ENCODE data around the gene RSPH1. TPM values are rescaled to one million over a fixed set of nuclear protein-coding genes. Genes with fewer than 3 reads are reported as not detected.

Gene RSPH1
- total RNA-seq, 2 experiments from 2014 or later: not detected

DNA sequence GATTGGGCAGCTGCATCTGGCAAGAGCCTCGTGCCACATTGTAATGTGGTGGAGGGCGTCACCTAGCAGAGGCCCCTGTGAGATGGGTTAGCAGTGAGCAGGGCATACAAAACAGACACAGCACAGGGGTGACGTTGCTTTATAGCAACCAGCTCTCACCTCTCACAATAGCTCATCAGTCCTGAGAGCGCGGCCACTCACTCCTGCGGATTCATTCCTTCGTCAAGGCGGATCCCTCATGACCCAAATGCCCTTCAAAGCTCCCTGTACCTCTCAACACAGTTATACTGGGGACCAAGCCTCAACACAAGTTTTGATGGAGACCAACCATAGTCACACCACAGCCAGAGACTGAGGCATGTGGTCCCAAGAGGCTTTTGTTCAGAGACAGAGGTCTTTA is 40.6 kb upstream of the RSPH1 start:
- TF ChIP-seq, protein P1, sequence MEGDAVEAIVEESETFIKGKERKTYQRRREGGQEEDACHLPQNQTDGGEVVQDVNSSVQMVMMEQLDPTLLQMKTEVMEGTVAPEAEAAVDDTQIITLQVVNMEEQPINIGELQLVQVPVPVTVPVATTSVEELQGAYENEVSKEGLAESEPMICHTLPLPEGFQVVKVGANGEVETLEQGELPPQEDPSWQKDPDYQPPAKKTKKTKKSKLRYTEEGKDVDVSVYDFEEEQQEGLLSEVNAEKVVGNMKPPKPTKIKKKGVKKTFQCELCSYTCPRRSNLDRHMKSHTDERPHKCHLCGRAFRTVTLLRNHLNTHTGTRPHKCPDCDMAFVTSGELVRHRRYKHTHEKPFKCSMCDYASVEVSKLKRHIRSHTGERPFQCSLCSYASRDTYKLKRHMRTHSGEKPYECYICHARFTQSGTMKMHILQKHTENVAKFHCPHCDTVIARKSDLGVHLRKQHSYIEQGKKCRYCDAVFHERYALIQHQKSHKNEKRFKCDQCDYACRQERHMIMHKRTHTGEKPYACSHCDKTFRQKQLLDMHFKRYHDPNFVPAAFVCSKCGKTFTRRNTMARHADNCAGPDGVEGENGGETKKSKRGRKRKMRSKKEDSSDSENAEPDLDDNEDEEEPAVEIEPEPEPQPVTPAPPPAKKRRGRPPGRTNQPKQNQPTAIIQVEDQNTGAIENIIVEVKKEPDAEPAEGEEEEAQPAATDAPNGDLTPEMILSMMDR (IDR thresholded peaks at IDR 0.05): no peak
- intact Hi-C loops (cut with micrococcal nuclease): no loop called here
- POLR2A ChIA-PET: interaction anchor here (1.0 to 1.4 kb wide), 3 partner anchors 8 to 25 kb away, joined by 3 to 4 read pairs (median 3); no protein-coding TSS in a partner anchor
- no peak for ATAC-seq
- peaks cover 2% of the 10 kb centered on the region for H3K36me3 Mint-ChIP-seq (ENCODE audit: low read depth)
- CTCF ChIA-PET: interaction anchor here (0.8 to 3.5 kb wide), 10 partner anchors 9 to 198 kb away, joined by 3 to 22 read pairs (median 5); partner anchors contain the start of gene RSPH1
- no peak for DNase-seq
- no peaks in the 10 kb centered on the region for H3K27me3 Mint-ChIP-seq
- H3K4me1 Mint-ChIP-seq (ENCODE audit: low read depth): peaks cover 12% of the 10 kb centered on the region
- no peak overlapping the region for H3K4me3 Mint-ChIP-seq
- H3K9me3 Mint-ChIP-seq: no peaks in the 10 kb centered on the region
- H3K27ac Mint-ChIP-seq: no peak overlapping the region

DNA sequence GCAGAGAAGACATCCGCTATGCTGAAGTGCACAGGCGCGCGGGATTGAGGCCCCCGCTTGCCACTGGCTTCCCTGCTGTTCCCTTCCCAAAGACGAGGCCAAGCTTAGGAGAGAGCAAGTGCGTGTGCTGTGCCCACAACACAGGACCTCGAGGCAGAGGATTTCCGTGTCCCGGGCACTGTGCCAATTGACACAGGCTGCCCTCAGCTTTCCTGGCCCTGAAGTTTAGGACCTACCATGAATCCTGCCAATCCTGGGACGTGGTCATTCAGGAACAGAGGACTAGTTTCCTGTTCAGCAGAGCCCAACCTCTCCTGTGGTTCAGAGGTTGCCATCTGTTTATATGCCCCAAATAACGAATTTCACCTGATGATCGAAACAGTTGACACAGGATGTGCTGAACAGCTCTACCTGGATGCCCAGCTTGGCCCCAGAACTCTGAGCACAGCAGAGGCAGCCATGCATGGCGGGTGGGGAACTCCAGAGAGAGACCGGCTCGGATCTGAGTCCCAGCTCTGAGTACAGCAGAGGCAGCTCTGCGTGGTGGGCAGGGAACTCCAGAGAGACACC is 39.7 kb upstream of the RSPH1 start:
- H3K4me1 Mint-ChIP-seq (ENCODE audit: low read depth): peaks cover 12% of the 10 kb centered on the region
- no peak for ATAC-seq
- CTCF ChIA-PET: interaction anchor here (1.1 to 1.8 kb wide), 5 partner anchors 69 to 225 kb away, joined by 3 to 7 read pairs (median 4); no protein-coding TSS in a partner anchor
- H3K4me3 Mint-ChIP-seq: no peak overlapping the region
- intact Hi-C loops (cut with micrococcal nuclease): no loop called here
- no peaks in the 10 kb centered on the region for H3K27me3 Mint-ChIP-seq
- POLR2A ChIA-PET: interaction anchor here (1.0 to 1.4 kb wide), 2 partner anchors 8 to 24 kb away, joined by 3 to 4 read pairs; no protein-coding TSS in a partner anchor
- TF ChIP-seq, protein P1 (IDR thresholded peaks at IDR 0.05): no peak
- no peaks in the 10 kb centered on the region for H3K9me3 Mint-ChIP-seq
- no peaks in the 10 kb centered on the region for H3K36me3 Mint-ChIP-seq (ENCODE audit: low read depth)
- H3K27ac Mint-ChIP-seq: no peak overlapping the region
- DNase-seq: no peak

DNA sequence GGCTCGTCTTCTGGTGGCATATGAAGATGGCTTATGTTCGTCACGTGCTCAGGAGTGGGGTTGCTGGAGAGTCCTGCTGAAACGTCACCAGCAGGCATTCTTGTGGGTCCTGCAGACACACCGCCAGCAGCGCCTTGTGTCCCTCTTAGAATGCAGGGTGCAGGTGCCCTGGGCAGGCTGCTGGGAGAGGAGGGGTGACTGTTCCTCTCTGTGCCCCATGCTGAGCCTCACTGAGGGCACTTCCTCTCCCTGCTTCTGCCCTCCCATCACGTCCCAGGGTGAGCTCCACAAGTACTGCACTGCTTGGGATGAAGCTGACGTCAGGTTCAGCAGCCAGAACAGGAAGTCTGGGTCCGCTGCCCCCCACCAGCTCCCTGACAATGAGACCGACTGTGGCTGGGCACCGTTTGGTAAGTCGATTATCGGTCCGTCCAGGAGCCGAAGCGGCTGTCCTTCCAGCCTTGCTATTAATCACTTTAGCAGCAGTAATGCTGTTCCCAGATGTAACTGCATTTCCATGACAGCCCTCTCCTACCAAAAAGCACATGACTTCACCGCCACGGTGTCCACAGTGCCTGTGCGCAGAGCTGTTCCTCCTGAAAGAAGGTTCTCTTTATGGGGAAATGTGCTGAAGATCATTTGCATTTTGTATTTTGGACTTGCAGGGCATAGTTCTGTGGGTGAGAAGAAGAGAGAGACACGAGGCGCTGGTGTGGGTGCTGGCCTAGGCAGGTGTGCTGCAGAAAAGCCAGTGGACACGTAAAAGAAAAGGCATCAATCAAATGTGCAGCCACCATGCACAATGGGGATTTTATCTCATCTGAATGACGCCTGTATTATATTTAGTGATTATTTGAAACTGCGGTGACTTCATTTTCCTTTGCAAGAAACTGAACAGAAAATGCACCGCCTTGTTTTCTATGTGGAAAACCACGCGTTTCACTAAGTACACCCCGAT is 38.7 kb upstream of the RSPH1 start:
- H3K27ac Mint-ChIP-seq: peak overlapping the region; percentile 40
- no peak for DNase-seq
- no peaks in the 10 kb centered on the region for H3K27me3 Mint-ChIP-seq
- peaks cover 18% of the 10 kb centered on the region for H3K4me1 Mint-ChIP-seq (ENCODE audit: low read depth)
- H3K9me3 Mint-ChIP-seq: no peaks in the 10 kb centered on the region
- H3K36me3 Mint-ChIP-seq (ENCODE audit: low read depth): no peaks in the 10 kb centered on the region
- POLR2A ChIA-PET: interaction anchor here (0.5 to 1.0 kb wide), 2 partner anchors 24 to 77 kb away, joined by 3 read pairs; no protein-coding TSS in a partner anchor
- TF ChIP-seq, protein P1 (IDR thresholded peaks at IDR 0.05): no peak
- peak overlapping the region; percentile 11 for H3K4me3 Mint-ChIP-seq
- intact Hi-C loops (cut with micrococcal nuclease): no loop called here
- CTCF ChIA-PET: interaction anchor here (1.3 to 1.8 kb wide), 2 partner anchors 68 to 224 kb away, joined by 3 to 7 read pairs; no protein-coding TSS in a partner anchor
- no peak for ATAC-seq

DNA sequence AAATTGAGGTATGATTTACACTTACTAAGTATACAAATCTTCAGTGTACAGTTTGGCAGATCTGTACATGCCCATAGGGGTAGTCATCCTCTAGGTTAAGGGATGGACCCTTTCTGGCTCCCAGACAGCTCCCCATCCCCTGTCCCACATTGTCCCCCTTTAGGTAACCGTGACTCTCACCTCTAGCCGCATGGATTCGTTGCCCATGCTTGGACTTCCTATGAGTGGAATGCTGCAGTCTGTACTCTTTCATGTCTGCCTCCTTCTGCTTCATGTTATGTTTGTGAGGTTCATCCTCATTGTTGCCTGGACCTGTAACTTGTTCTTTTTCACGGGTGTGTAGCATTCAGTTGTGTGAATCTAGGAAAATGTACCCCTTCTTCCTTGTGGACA is 37.9 kb upstream of the RSPH1 start:
- ChIA-PET POLR2A (interaction anchor here (1.0 kb wide), 1 partner anchor 23 kb away, joined by 3 read pairs; no protein-coding TSS in a partner anchor), CTCF (interaction anchor here (1.8 kb wide), 1 partner anchor 67 kb away, joined by 7 read pairs; no protein-coding TSS in a partner anchor)
- intact Hi-C loops (cut with micrococcal nuclease): no loop called here
- peaks cover 22% of the 10 kb centered on the region for H3K4me1 Mint-ChIP-seq (ENCODE audit: low read depth)
- H3K9me3 Mint-ChIP-seq: no peaks in the 10 kb centered on the region
- no peak for DNase-seq
- peaks cover 2% of the 10 kb centered on the region for H3K36me3 Mint-ChIP-seq (ENCODE audit: low read depth)
- TF ChIP-seq, protein P1 (IDR thresholded peaks at IDR 0.05): no peak
- H3K27ac Mint-ChIP-seq: peak overlapping the region; percentile 40
- H3K27me3 Mint-ChIP-seq: no peaks in the 10 kb centered on the region
- ATAC-seq: no peak
- peak overlapping the region; percentile 11 for H3K4me3 Mint-ChIP-seq

Data from activated CD8-positive, alpha-beta T cell treated with anti-CD3 and anti-CD28 coated beads for 36 hours (primary cell).